SKM-1 treated with dmso at 0.1 percent for 144 hours (cell line): ENCODE results near the gene ARHGEF12.
A peak's percentile ranks its signal among the peaks of the same experiment; 100 is the strongest.

Experiments used
- DNase-seq: peaks from one replicate; lab custom pipeline; 2025; ENCODE audit not compliant: unreplicated experiment; lab: John Stamatoyannopoulos, UW

Gene ARHGEF12

GRCh38 chr11:120338107-120338933, 2.1 kb downstream of the ARHGEF12 start:
- no peak for DNase-seq

GRCh38 chr11:120339394-120339890, 3.2 kb downstream of the ARHGEF12 start:
- DNase-seq = no peak

- DNase-seq = no peak
Observed at GRCh38 chr11:120340529-120340928, 4.3 kb downstream of the ARHGEF12 start.

GRCh38 chr11:120342226-120342625, 6.0 kb downstream of the ARHGEF12 start:
- DNase-seq = no peak

GRCh38 chr11:120342678-120343077, 6.5 kb downstream of the ARHGEF12 start:
- no peak for DNase-seq

GRCh38 chr11:120343429-120343828, 7.2 kb downstream of the ARHGEF12 start:
- no peak for DNase-seq

- peak; percentile 76 for DNase-seq
Observed at GRCh38 chr11:120344302-120345004, 8.2 kb downstream of the ARHGEF12 start.

- no peak for DNase-seq
Observed at GRCh38 chr11:120346233-120346632, 10.0 kb downstream of the ARHGEF12 start.

- DNase-seq = no peak
Observed at GRCh38 chr11:120350637-120351036, 14.4 kb downstream of the ARHGEF12 start.

- no peak for DNase-seq
Observed at GRCh38 chr11:120352405-120352804, 16.2 kb downstream of the ARHGEF12 start.

- no peak for DNase-seq
Observed at GRCh38 chr11:120354068-120354467, 17.9 kb downstream of the ARHGEF12 start.

- no peak for DNase-seq
Observed at GRCh38 chr11:120354779-120355178, 18.6 kb downstream of the ARHGEF12 start.

GRCh38 chr11:120357620-120358019, 21.4 kb downstream of the ARHGEF12 start:
- no peak for DNase-seq

GRCh38 chr11:120358729-120359128, 22.5 kb downstream of the ARHGEF12 start:
- no peak for DNase-seq

- no peak for DNase-seq
Observed at GRCh38 chr11:120363436-120363835, 27.2 kb downstream of the ARHGEF12 start.

- DNase-seq = no peak
Observed at GRCh38 chr11:120365512-120365911, 29.3 kb downstream of the ARHGEF12 start.

GRCh38 chr11:120372296-120372695, 36.1 kb downstream of the ARHGEF12 start:
- DNase-seq = no peak

- no peak for DNase-seq
Observed at GRCh38 chr11:120375076-120375475, 38.9 kb downstream of the ARHGEF12 start.

- DNase-seq = no peak
Observed at GRCh38 chr11:120376547-120377182, 40.5 kb downstream of the ARHGEF12 start.

GRCh38 chr11:120378474-120378873, 42.3 kb downstream of the ARHGEF12 start:
- DNase-seq = no peak

GRCh38 chr11:120381401-120381800, 45.2 kb downstream of the ARHGEF12 start:
- no peak for DNase-seq
